Measurements from ENCODE around the gene WDR82.

DNA sequence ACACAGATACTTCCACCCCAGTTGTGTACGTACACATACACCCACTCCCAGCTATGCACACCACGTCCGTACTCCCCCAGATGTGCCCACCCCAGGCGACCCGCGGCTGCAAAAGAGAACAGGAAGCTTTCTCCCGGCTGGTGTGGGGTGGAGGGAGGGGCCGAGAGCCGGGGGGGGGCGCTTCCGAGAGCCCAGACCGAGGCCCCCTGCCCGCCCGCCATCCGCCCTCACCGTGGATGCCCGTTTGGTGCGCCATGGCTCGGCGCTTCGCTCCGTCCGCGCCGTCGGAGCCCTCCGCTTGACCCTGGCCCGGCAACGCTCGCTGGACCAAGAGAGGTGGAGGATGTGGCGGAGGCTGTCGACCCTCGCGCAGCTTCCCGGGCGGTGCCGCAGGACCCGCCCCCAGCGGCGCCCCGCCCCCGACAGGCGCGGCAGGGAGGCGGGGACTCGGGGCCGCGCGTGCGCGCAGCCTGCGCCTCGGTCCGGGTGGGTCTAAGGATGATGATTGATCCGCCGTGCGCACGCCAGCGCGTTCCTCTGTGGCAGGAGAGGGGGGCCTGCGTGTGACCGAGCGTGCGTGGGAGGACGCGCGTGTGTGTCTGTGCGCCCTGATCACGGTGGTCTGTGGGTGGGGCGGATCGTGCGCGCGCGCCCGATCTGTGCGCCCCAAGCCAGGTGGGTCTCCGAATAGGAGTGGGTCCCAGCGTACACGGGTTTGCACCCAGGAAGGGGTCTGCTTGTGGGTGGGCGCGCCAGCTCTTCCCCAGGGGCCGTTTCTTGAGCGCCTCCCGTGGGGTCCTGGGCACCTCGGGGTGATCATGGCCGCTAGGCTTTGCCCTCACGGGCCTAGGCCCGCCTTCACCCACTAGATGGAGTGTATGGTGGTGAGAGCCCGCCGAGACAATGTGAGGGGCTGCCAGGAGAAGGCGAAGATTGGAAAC, 39.4 kb downstream of the WDR82 start, which contains the start of gene TWF2:
- TF ChIP-seq POLR2A (IDR thresholded peaks at IDR 0.05; ENCODE audit: low read depth, low read length), result peak; percentile 88
- TF ChIP-seq POLR2AphosphoS5 (IDR thresholded peaks at IDR 0.05; ENCODE audit: low read depth, low read length), result peak; percentile 76
- TF ChIP-seq TAF1 (IDR thresholded peaks at IDR 0.05; ENCODE audit: borderline replicate concordance, low read depth, low read length), result peak; percentile 43; the same call in 1 of the 2 replicates

Data from GM12892 (cell line).